MCF 10A (cell line): ENCODE measurements around the gene LPGAT1. TPM values are rescaled to one million over a fixed set of nuclear protein-coding genes. Genes with fewer than 3 reads are reported as not detected.
A peak's percentile ranks its signal among the peaks of the same experiment; 100 is the strongest.

ENCODE experiments used
- BruUV-seq: library from RNA; stranded (reverse); fragments of 400-500 nt; replicated peaks from 2 replicates; lab custom pipeline; 2021; lab: Mats Ljungman, UMichigan
- CTCF ChIA-PET: fragments of 300-600 bp; sonication (Branson Sonifier 250); formaldehyde crosslinking; extraction: SDS; loops from one replicate; lab custom pipeline; 2021; ENCODE audit warnings: antibody characterized with exemption, inconsistent platforms; lab: Yijun Ruan, JAX
- POLR2A ChIA-PET: fragments of 300-600, 350-650 bp; sonication (Branson Sonifier 250); formaldehyde crosslinking; extraction: SDS; loops from one replicate; lab custom pipeline; 2020; ENCODE audit warnings: antibody characterized with exemption, inconsistent platforms; lab: Yijun Ruan, JAX
- DNase-seq: peaks from one replicate; pipeline ENCODE4 v3.0.0-alpha.2; 2018; ENCODE audit not compliant: unreplicated experiment
- H3K27ac Mint-ChIP-seq: one replicate; pipeline ENCODE4 v1.8.0; 2022; ENCODE audit warnings: mild to moderate bottlenecking, low read depth, mixed read lengths; ENCODE audit not compliant: unreplicated experiment
- H3K27me3 Mint-ChIP-seq: one replicate; pipeline ENCODE4 v1.8.0; 2022; ENCODE audit warnings: mixed read lengths; ENCODE audit not compliant: insufficient read depth, unreplicated experiment
- H3K36me3 Mint-ChIP-seq: one replicate; pipeline ENCODE4 v1.8.0; 2022; ENCODE audit warnings: mild to moderate bottlenecking, moderate library complexity, mixed read lengths; ENCODE audit not compliant: insufficient read depth, unreplicated experiment
- H3K4me1 Mint-ChIP-seq: one replicate; pipeline ENCODE4 v1.8.0; 2022; ENCODE audit warnings: mixed read lengths; ENCODE audit not compliant: insufficient read depth, unreplicated experiment
- H3K4me3 Mint-ChIP-seq: one replicate; pipeline ENCODE4 v1.8.0; 2022; ENCODE audit warnings: mild to moderate bottlenecking, moderate library complexity, mixed read lengths; ENCODE audit not compliant: unreplicated experiment
- H3K9me3 Mint-ChIP-seq: one replicate; pipeline ENCODE4 v1.8.0; 2022; ENCODE audit warnings: mixed read lengths; ENCODE audit not compliant: unreplicated experiment
- intact Hi-C: fragments of 100-400 bp; cut with micrococcal nuclease; formaldehyde crosslinking; loops from 2 replicates; pipeline ENCODE4 v1.14.1; 2022
- total RNA-seq: library from RNA; stranded (reverse); gene quantifications from 2 replicates; pipeline ENCODE4 v1.2.3, GENCODE V29; 2022
- TF ChIP-seq, protein P1 (sequence below): fragments of 200-600 bp; IDR thresholded peaks from one replicate; pipeline ENCODE4 v1.8.0; 2022; ENCODE audit warnings: antibody characterized with exemption, mild to moderate bottlenecking; ENCODE audit not compliant: unreplicated experiment

Gene LPGAT1
- total RNA-seq, 1 experiment from 2014 or later = 76.2 TPM

GRCh38 chr1:211701733-211702132, 128.8 kb downstream of the LPGAT1 start:
- H3K27me3 Mint-ChIP-seq = no peaks in the 10 kb centered on the region

GRCh38 chr1:211699059-211699458, 131.5 kb downstream of the LPGAT1 start:
- Mint-ChIP-seq H3K4me1 (no peaks in the 10 kb centered on the region), H3K27me3 (no peaks in the 10 kb centered on the region), H3K9me3 (no peaks in the 10 kb centered on the region), H3K36me3 (no peaks in the 10 kb centered on the region), H3K27ac (no peak overlapping the region), H3K4me3 (no peak overlapping the region)
- TF ChIP-seq, protein P1, sequence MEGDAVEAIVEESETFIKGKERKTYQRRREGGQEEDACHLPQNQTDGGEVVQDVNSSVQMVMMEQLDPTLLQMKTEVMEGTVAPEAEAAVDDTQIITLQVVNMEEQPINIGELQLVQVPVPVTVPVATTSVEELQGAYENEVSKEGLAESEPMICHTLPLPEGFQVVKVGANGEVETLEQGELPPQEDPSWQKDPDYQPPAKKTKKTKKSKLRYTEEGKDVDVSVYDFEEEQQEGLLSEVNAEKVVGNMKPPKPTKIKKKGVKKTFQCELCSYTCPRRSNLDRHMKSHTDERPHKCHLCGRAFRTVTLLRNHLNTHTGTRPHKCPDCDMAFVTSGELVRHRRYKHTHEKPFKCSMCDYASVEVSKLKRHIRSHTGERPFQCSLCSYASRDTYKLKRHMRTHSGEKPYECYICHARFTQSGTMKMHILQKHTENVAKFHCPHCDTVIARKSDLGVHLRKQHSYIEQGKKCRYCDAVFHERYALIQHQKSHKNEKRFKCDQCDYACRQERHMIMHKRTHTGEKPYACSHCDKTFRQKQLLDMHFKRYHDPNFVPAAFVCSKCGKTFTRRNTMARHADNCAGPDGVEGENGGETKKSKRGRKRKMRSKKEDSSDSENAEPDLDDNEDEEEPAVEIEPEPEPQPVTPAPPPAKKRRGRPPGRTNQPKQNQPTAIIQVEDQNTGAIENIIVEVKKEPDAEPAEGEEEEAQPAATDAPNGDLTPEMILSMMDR = no peak
- DNase-seq = no peak
- BruUV-seq = no TSS peak
- intact Hi-C loops = loop anchor here (5.0 kb wide), 1 partner anchor 758 kb away; no protein-coding TSS in a partner anchor
- ChIA-PET POLR2A (interaction anchor here (0.8 to 3.1 kb wide), 12 partner anchors 16 to 336 kb away, joined by 3 to 19 read pairs (median 5); partner anchors contain the start of genes DTL and INTS7), CTCF (interaction anchor here (0.5 to 9.9 kb wide), 83 partner anchors 9 to 1825 kb away, joined by 3 to 286 read pairs (median 8); partner anchors contain the start of genes DTL, INTS7 and NEK2)

More at GRCh38 chr1:211701733-211702132, 128.8 kb downstream of the LPGAT1 start:
- ChIA-PET CTCF (interaction anchor here (0.6 to 9.9 kb wide), 14 partner anchors 18 to 450 kb away, joined by 3 to 286 read pairs (median 4); partner anchors contain the start of genes DTL and INTS7), POLR2A (interaction anchor here (1.0 to 1.2 kb wide), 3 partner anchors 12 to 243 kb away, joined by 3 to 5 read pairs (median 4); no protein-coding TSS in a partner anchor)
- Mint-ChIP-seq H3K36me3 (no peaks in the 10 kb centered on the region), H3K27ac (no peak overlapping the region), H3K4me1 (peaks cover 14% of the 10 kb centered on the region), H3K4me3 (no peak overlapping the region), H3K9me3 (no peaks in the 10 kb centered on the region)
- TF ChIP-seq, protein P1 = no peak
- DNase-seq = no peak
- intact Hi-C loops = no loop called here
- BruUV-seq = no TSS peak

- peak; percentile 93 for DNase-seq
- ChIA-PET CTCF (interaction anchor here (0.5 to 9.9 kb wide), 123 partner anchors 8 to 1785 kb away, joined by 3 to 286 read pairs (median 5); partner anchors contain the start of genes DTL, INTS7, NEK2 and SLC30A1), POLR2A (interaction anchor here (0.8 to 3.1 kb wide), 19 partner anchors 16 to 337 kb away, joined by 3 to 19 read pairs (median 4); partner anchors contain the start of genes DTL and INTS7)
- intact Hi-C loops = loop anchor here (1.0 to 5.0 kb wide), 5 partner anchors 132 to 759 kb away; partner anchors contain the start of genes DTL, INTS7 and LPGAT1
- Mint-ChIP-seq H3K9me3 (no peaks in the 10 kb centered on the region), H3K27ac (no peak overlapping the region), H3K4me3 (no peak overlapping the region), H3K27me3 (no peaks in the 10 kb centered on the region), H3K36me3 (no peaks in the 10 kb centered on the region), H3K4me1 (no peaks in the 10 kb centered on the region)
- TF ChIP-seq, protein P1 = peak; percentile 100
- BruUV-seq = no TSS peak
Observed at GRCh38 chr1:211698161-211699026, 132.2 kb downstream of the LPGAT1 start.

- TF ChIP-seq, protein P1 = peak; percentile 2
- ChIA-PET CTCF (interaction anchor here (0.6 to 9.9 kb wide), 56 partner anchors 8 to 758 kb away, joined by 3 to 286 read pairs (median 10); partner anchors contain the start of genes DTL, INTS7 and SLC30A1), POLR2A (interaction anchor here (0.6 to 3.1 kb wide), 7 partner anchors 14 to 254 kb away, joined by 3 to 19 read pairs (median 3); no protein-coding TSS in a partner anchor)
- Mint-ChIP-seq H3K36me3 (no peaks in the 10 kb centered on the region), H3K4me3 (no peak overlapping the region), H3K9me3 (no peaks in the 10 kb centered on the region), H3K27ac (no peak overlapping the region), H3K4me1 (no peaks in the 10 kb centered on the region), H3K27me3 (no peaks in the 10 kb centered on the region)
- BruUV-seq = no TSS peak
- DNase-seq = no peak
- intact Hi-C loops = loop anchor here (5.0 kb wide), 1 partner anchor 760 kb away; no protein-coding TSS in a partner anchor
Observed at GRCh38 chr1:211697356-211697755, 133.2 kb downstream of the LPGAT1 start.
